Activated naive CD8-positive, alpha-beta T cell treated with anti-CD3 and anti-CD28 coated beads, Interleukin-2, amount 50 U/mL, for 16 hours (primary cell): ENCODE results near the gene RPL11.
"Not testable (repeated sequence)": the region's sequence is repeated elsewhere in the genome, so short reads cannot be mapped to it uniquely, and the experiment has no call there.

Experiments
- DNase-seq: peaks from one replicate; pipeline ENCODE4 v3.0.0-alpha.2; 2020; ENCODE audit warnings: low read depth, low spot score

RPL11 gene

GRCh38 chr1:23732363-23733224 is 41.0 kb downstream of the RPL11 start:
- no peak for DNase-seq

- not testable (repeated sequence) for DNase-seq
Observed at GRCh38 chr1:23733281-23733680, 41.7 kb downstream of the RPL11 start.

DNA sequence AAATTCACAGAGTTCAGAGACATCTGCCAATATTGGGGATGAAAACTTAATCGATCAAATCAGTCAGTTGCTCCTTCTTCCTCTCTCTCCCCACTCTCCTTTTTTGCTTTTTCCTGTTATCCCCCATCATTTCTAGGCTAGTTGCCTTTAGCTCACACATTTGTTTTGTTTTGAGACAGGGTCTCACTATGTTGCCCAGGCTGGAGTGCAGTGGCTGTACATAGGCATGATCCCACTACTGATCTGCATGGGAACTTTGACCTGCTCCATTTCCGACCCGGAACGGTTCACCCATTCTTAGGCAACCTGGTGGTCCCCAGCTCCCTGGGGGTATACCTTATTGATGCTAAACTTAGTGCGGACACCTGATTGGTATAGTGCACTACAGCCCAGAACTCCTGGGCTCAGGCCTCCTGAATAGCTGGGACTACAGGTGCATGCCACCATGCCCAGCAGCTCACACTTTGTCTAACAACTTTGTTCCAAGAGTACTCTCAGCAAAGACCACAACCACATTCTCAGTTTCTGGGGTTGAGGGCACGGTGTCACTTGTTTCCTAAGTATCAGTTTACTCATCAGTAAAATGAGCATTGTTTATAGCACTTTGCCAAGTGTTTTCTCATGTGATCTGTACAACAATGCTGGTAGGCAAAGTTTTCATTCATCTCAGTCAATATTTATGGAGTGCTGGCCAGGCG is 45.0 kb downstream of the RPL11 start:
- no peak for DNase-seq

DNA sequence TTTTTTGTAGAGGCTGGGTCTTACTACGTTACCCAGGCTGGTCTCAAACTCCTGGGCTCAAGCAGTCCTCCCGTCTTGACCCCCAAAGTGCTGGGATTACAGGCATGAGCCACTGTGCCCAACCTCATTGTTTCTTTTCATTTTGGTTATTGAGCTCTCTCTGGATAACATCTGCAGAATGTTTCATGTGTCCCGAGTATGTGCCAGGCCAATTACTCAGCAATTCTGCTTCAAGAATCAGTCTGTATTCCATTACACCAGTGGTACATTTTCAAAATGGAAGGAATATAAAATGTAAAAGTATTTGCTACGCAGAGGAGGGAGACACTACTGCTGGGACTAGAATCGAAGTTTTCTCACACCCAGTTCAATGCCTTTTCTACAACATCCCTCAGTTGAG is 50.0 kb downstream of the RPL11 start:
- DNase-seq, result no peak

- no peak for DNase-seq
Observed at GRCh38 chr1:23742670-23743286, 51.2 kb downstream of the RPL11 start.

GRCh38 chr1:23743287-23744152 is 51.9 kb downstream of the RPL11 start, which contains the start of gene ELOA:
Gene ELOA (plus strand): TSS chr1:23743471. CDS start chr1:23743504, 33 bp downstream.
- DNase-seq, result peak; percentile 37

DNA sequence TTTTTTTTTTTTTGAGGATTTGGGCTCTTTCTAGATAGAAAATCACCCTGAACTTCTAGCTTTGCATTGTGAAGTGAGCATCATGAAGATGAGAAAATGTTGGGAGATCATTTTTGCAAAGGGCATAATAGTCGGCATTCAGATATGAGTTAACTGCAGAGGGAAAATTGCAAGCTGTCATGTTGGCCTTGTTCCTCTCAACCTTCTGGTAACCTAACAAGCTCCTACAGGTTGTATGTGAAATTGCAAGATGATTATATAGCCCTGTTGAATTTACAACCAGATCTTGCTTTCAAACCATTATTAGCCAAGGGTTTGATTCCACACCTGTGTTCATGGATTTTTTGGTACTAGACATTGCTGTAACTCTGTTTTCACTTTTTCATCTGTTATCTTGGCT is 53.9 kb downstream of the RPL11 start:
- no peak for DNase-seq
